Naive B cell (primary cell): ENCODE measurements around the gene ZNF547. TPM values are rescaled to one million over a fixed set of nuclear protein-coding genes. Genes with fewer than 3 reads are reported as not detected.

Experiments used
- ATAC-seq, 2 donors: fragments of 150-1000 bp; cut with Tn5 transposase; 2 replicates each; pipeline ENCODE4 v1.10.0; 2021; ENCODE audit warnings: low read depth in 2 of 2, mild to moderate bottlenecking in 2 of 2, moderate library complexity in 2 of 2
- DNase-seq: peaks from one replicate; pipeline ENCODE4 v3.0.0; 2022
- H3K27ac Mint-ChIP-seq, 6 donors: one replicate each; pipeline ENCODE4 v1.8.0; 2020 to 2022; ENCODE audit warnings: mild to moderate bottlenecking in 6 of 6, mixed read lengths in 6 of 6, moderate library complexity in 5 of 6, inconsistent platforms in 2 of 6
- H3K27me3 Mint-ChIP-seq, 3 donors: one replicate each; pipeline ENCODE4 v1.8.0; 2021 to 2022; ENCODE audit warnings: mixed read lengths in 3 of 3, mild to moderate bottlenecking in 1 of 3
- H3K36me3 Mint-ChIP-seq, 2 donors: one replicate each; pipeline ENCODE4 v1.8.0; 2020 to 2022; ENCODE audit warnings: mixed read lengths in 2 of 2, inconsistent platforms in 1 of 2, mild to moderate bottlenecking in 1 of 2
- H3K4me1 Mint-ChIP-seq, 3 donors: one replicate each; pipeline ENCODE4 v1.8.0; 2020 to 2022; ENCODE audit warnings: mixed read lengths in 3 of 3, inconsistent platforms in 1 of 3, mild to moderate bottlenecking in 1 of 3, moderate library complexity in 1 of 3
- H3K4me3 Mint-ChIP-seq, 8 donors: one replicate each; pipeline ENCODE4 v1.8.0; 2020 to 2022; ENCODE audit warnings: mild to moderate bottlenecking in 8 of 8, mixed read lengths in 8 of 8, moderate library complexity in 8 of 8, inconsistent platforms in 2 of 8
- H3K9me3 Mint-ChIP-seq, 7 donors: one replicate each; pipeline ENCODE4 v1.8.0; 2020 to 2022; ENCODE audit warnings: mixed read lengths in 7 of 7, mild to moderate bottlenecking in 5 of 7, inconsistent platforms in 2 of 7, moderate library complexity in 1 of 7
- polyA plus RNA-seq, 6 donors: library from polyadenylated mRNA; unstranded; fragments of 300-500 nt; fragmentation: Illumina TruSeq; gene quantifications; one replicate each; pipeline ENCODE4 v1.2.3, GENCODE V29; 2021; ENCODE audit warnings: low read depth in 6 of 6

Gene ZNF547
- polyA plus RNA-seq: 1 to 10 TPM in 3 of 6 donors, under 1 TPM in 2, not detected in 1; 0.71 to 2.5 (median 1.2) TPM

DNA sequence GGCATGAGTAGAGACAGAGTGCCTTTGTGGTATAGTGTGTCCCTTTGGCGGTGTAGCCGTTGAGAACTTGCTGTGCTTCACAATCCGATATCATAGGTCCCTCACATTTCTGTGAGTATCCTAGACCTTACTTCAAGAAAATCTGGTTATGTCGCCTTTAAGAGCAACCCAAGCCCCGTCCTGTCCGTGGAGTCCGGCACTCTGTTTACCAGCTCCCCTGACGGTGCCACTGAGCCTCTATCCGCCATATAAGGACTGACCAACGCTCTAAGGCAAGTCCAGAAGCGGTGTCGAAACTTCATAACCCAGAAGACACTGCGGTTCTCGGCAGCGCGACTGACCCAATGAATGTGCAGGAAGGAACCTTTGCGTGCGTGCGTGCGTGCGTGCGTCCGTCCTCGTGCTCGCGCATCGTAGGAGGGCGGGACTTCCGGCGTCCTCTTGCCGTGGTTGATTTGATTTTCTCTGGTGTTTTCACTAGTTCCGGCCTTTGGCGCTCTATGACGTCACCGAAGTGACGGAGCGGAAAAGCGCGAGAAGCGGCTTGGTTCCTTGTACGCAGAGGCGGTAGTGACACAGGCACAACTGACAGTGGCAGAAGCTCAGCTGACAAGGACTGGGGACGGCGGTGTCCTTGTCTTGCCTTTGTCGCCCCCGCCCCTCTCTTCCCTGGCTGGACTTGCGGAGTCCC, at the start of gene ZNF547, which contains the start of gene TRAPPC2B:
Gene ZNF547 (plus strand): TSS at position 555 of the 691 bp plus-strand sequence. CDS start 5,005 bp downstream, outside the sequence.
Gene TRAPPC2B (plus strand): TSS at position 555 of the 691 bp plus-strand sequence. CDS start 1,283 bp downstream, outside the sequence.
- DNase-seq: peak; percentile 99
- H3K9me3 Mint-ChIP-seq: peaks cover 0 to 11% (median 3%) of the 10 kb centered on the region in 7 donors
- H3K36me3 Mint-ChIP-seq: peaks cover 13 to 20% of the 10 kb centered on the region in 2 donors

DNA sequence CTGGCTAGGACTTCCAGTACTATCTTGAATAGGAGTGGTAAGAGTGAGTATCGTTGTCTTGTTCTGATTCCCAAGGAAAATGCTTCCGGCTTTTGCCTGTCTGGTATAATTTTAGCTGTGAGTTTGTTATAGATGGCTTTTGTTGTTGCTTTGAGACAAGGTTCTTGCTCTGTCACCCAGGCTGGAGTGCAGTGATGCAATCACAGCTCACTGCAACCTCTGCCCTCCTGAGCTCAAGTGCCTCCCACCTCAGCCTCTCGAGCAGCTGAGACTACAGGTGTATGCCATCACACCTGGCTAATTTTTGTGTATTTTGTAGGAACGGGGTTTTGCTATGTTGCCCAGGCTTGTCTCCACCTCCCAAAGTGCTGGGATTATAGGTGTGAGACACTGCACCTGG, 49.2 kb upstream of the ZNF547 start:
- no peak overlapping the region for H3K4me3 Mint-ChIP-seq
- peaks cover 19 to 60% (median 44%) of the 10 kb centered on the region in 3 donors for H3K27me3 Mint-ChIP-seq
- H3K36me3 Mint-ChIP-seq: no peaks in the 10 kb centered on the region
- no peak for DNase-seq
- peaks cover 0 to 5% (median 2%) of the 10 kb centered on the region in 7 donors for H3K9me3 Mint-ChIP-seq
- no peak overlapping the region for H3K27ac Mint-ChIP-seq
- peaks cover 0 to 3% (median 0%) of the 10 kb centered on the region in 3 donors for H3K4me1 Mint-ChIP-seq
- ATAC-seq: no peak

More for the DNA sequence above, at the start of gene ZNF547, which contains the start of gene TRAPPC2B:
- Mint-ChIP-seq H3K27me3 (no peaks in the 10 kb centered on the region), H3K27ac (peak within 1 kb of the TSS; percentile 98 to 99 (median 99)), H3K4me3 (peak within 1 kb of the TSS; percentile 84 to 96 (median 94)), H3K4me1 (peaks cover 17 to 27% (median 17%) of the 10 kb centered on the region in 3 donors)
- ATAC-seq: peak; percentile 91 to 92

- Mint-ChIP-seq H3K4me3 (no peak overlapping the region), H3K36me3 (no peaks in the 10 kb centered on the region), H3K9me3 (peaks cover 0 to 8% (median 0%) of the 10 kb centered on the region in 7 donors), H3K27ac (no peak overlapping the region), H3K4me1 (peaks cover 19 to 31% (median 24%) of the 10 kb centered on the region in 3 donors), H3K27me3 (peaks cover 19 to 59% (median 44%) of the 10 kb centered on the region in 3 donors)
- no peak for ATAC-seq
- DNase-seq: no peak
Measured at GRCh38 chr19:57317503-57317902, 45.8 kb upstream of the ZNF547 start.

DNA sequence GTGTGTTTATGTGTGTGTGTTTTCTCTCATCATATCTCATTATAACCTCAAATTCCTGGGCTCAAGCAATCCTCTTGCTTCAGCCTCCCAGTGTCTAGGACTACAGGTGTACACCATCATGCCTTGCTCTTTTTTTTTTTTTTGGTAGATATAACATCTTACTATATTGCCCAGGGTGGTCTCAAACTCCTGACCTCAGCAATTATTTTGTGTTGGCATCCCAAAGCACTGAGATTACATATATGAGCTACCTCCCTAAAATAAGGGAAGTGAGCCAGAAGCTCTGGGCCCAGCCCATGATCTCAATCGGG, 43.5 kb upstream of the ZNF547 start:
- peaks cover 19 to 36% (median 35%) of the 10 kb centered on the region in 3 donors for H3K27me3 Mint-ChIP-seq
- H3K9me3 Mint-ChIP-seq: peaks cover 0 to 11% (median 2%) of the 10 kb centered on the region in 7 donors
- peak overlapping the region; percentile 93 to 100 (median 98) for H3K27ac Mint-ChIP-seq
- H3K4me3 Mint-ChIP-seq: peak overlapping the region; percentile 92 to 98 (median 97)
- peak; percentile 0 to 60 for ATAC-seq
- H3K36me3 Mint-ChIP-seq: peaks cover 8 to 13% of the 10 kb centered on the region in 2 donors
- peaks cover 23 to 40% (median 33%) of the 10 kb centered on the region in 3 donors for H3K4me1 Mint-ChIP-seq
- no peak for DNase-seq

- peaks cover 13 to 30% (median 29%) of the 10 kb centered on the region in 3 donors for H3K27me3 Mint-ChIP-seq
- H3K9me3 Mint-ChIP-seq: peaks cover 0 to 11% (median 4%) of the 10 kb centered on the region in 7 donors
- peaks cover 10 to 18% of the 10 kb centered on the region in 2 donors for H3K36me3 Mint-ChIP-seq
- peak within 1 kb of the TSS; percentile 93 to 100 (median 98) for H3K27ac Mint-ChIP-seq
- H3K4me3 Mint-ChIP-seq: peak within 1 kb of the TSS; percentile 92 to 98 (median 97)
- peaks cover 23 to 40% (median 33%) of the 10 kb centered on the region in 3 donors for H3K4me1 Mint-ChIP-seq
- DNase-seq (peak; percentile 89), ATAC-seq (peak; percentile 92 to 95)
Measured at GRCh38 chr19:57320180-57321084, 42.9 kb upstream of the ZNF547 start, which contains the start of gene ZNF543. Gene ZNF543, plus strand, starts transcription at chr19:57320472. Its CDS starts 382 bp downstream, at chr19:57320854.

DNA sequence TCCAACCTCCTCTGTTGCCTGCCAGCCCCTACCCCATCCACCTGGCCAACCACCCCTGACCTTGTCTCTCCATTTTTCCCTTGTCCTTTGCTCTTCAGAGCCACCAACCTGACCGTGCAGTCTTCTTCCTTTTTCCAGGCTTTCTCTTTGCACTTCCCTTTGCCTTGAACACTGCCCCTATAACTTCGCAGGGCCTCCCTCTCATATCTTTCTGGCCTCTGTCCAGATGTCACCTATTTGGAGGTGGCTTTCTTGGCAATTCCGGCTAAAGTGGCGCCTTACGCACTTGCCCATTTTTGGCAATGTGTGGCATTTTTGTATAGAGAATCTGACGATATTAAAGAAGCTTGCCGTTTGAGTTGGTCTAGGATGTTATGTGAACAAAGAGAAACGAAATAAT, 42.2 kb upstream of the ZNF547 start:
- DNase-seq: no peak
- Mint-ChIP-seq H3K36me3 (peaks cover 10 to 18% of the 10 kb centered on the region in 2 donors), H3K27me3 (peaks cover 6 to 23% (median 22%) of the 10 kb centered on the region in 3 donors), H3K4me1 (peaks cover 23 to 40% (median 38%) of the 10 kb centered on the region in 3 donors), H3K27ac (peak overlapping the region; percentile 93 to 100 (median 98)), H3K9me3 (peaks cover 0 to 11% (median 4%) of the 10 kb centered on the region in 7 donors), H3K4me3 (peak overlapping the region; percentile 92 to 98 (median 97))
- ATAC-seq: no peak

- Mint-ChIP-seq H3K9me3 (peaks cover 0 to 14% (median 4%) of the 10 kb centered on the region in 7 donors), H3K36me3 (peaks cover 11 to 18% of the 10 kb centered on the region in 2 donors), H3K4me3 (peak overlapping the region in 7 of 8 donors; percentile 92 to 98 (median 97)), H3K27me3 (peaks cover 1 to 16% (median 16%) of the 10 kb centered on the region in 3 donors), H3K27ac (peak overlapping the region in 3 of 6 donors; percentile 27 to 65 (median 33)), H3K4me1 (peaks cover 23 to 43% (median 40%) of the 10 kb centered on the region in 3 donors)
- DNase-seq (no peak), ATAC-seq (no peak)
Measured at GRCh38 chr19:57321751-57322150, 41.6 kb upstream of the ZNF547 start.

DNA sequence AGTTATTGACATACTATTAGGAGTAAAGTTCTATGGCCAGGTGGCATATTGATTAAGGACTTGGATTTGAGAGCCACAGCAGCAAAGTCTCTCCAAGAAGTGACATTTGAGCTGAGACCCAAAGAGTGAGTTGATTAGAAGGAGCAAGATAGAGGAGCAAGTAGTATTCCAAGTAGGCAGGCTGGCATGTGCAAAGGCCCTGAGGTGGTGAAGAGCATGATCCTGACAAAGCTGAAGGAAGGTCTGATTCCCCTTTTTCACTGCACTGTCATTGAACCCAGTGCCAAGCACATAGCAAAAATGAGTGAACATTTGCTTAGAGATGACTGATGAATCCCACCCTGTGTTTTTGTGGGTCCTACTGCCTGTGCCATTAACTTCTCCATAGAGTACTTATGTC, 38.4 kb upstream of the ZNF547 start:
- peaks cover 4 to 41% (median 21%) of the 10 kb centered on the region in 7 donors for H3K9me3 Mint-ChIP-seq

DNA sequence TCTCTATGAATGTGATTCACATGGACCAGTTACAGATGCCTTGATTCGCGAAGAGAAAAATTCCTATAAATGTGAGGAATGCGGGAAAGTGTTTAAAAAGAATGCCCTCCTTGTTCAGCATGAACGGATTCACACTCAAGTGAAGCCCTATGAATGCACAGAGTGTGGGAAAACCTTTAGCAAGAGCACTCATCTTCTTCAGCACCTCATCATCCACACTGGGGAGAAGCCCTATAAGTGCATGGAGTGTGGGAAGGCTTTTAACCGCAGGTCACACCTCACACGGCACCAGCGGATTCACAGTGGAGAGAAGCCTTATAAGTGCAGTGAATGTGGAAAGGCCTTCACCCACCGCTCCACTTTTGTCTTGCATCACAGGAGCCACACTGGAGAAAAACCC, 35.4 kb upstream of the ZNF547 start:
- Mint-ChIP-seq H3K4me3 (no peak overlapping the region), H3K27ac (no peak overlapping the region), H3K36me3 (peaks cover 40 to 44% of the 10 kb centered on the region in 2 donors), H3K9me3 (peaks cover 4 to 47% (median 24%) of the 10 kb centered on the region in 7 donors), H3K27me3 (no peaks in the 10 kb centered on the region), H3K4me1 (peaks cover 0 to 13% (median 4%) of the 10 kb centered on the region in 3 donors)
- DNase-seq (no peak), ATAC-seq (no peak)

More for the DNA sequence above, 38.4 kb upstream of the ZNF547 start:
- peaks cover 18 to 38% (median 34%) of the 10 kb centered on the region in 3 donors for H3K4me1 Mint-ChIP-seq
- peaks cover 39 to 40% of the 10 kb centered on the region in 2 donors for H3K36me3 Mint-ChIP-seq
- DNase-seq (no peak), ATAC-seq (no peak)
- H3K4me3 Mint-ChIP-seq: peak overlapping the region in 1 of 8 donors; percentile 66
- H3K27me3 Mint-ChIP-seq: no peaks in the 10 kb centered on the region
- H3K27ac Mint-ChIP-seq: peak overlapping the region in 1 of 6 donors; percentile 36

- Mint-ChIP-seq H3K9me3 (peaks cover 0 to 21% (median 7%) of the 10 kb centered on the region in 7 donors), H3K27ac (peak overlapping the region in 1 of 6 donors; percentile 24), H3K36me3 (peaks cover 2 to 11% of the 10 kb centered on the region in 2 donors), H3K27me3 (no peaks in the 10 kb centered on the region), H3K4me3 (no peak overlapping the region), H3K4me1 (peaks cover 0 to 3% (median 0%) of the 10 kb centered on the region in 3 donors)
- ATAC-seq (no peak), DNase-seq (no peak)
Measured at GRCh38 chr19:57334191-57334590, 29.2 kb upstream of the ZNF547 start.

- ATAC-seq: no peak
- Mint-ChIP-seq H3K9me3 (peaks cover 0 to 3% (median 0%) of the 10 kb centered on the region in 7 donors), H3K4me1 (peaks cover 0 to 3% (median 0%) of the 10 kb centered on the region in 3 donors), H3K27ac (no peak overlapping the region), H3K36me3 (no peaks in the 10 kb centered on the region), H3K4me3 (no peak overlapping the region), H3K27me3 (no peaks in the 10 kb centered on the region)
- DNase-seq: no peak
Measured at GRCh38 chr19:57338877-57339276, 24.5 kb upstream of the ZNF547 start.

- Mint-ChIP-seq H3K4me1 (no peaks in the 10 kb centered on the region), H3K27me3 (peaks cover 0 to 17% (median 5%) of the 10 kb centered on the region in 3 donors), H3K4me3 (no peak overlapping the region), H3K27ac (no peak overlapping the region), H3K9me3 (peaks cover 0 to 3% (median 0%) of the 10 kb centered on the region in 7 donors), H3K36me3 (no peaks in the 10 kb centered on the region)
- ATAC-seq (no peak), DNase-seq (no peak)
Measured at GRCh38 chr19:57342582-57342981, 20.8 kb upstream of the ZNF547 start.
